Psoas muscle (tissue), 8 donors: ENCODE data around the gene MPPED2. TPM values are rescaled to one million over a fixed set of nuclear protein-coding genes. Genes with fewer than 3 reads are reported as not detected.
A peak's percentile ranks its signal among the peaks of the same experiment; 100 is the strongest.

ENCODE experiments used
- ATAC-seq, 4 donors: fragments of 200-7000 bp; cut with Tn5 transposase; one replicate each; pipeline ENCODE4 v1.9.1; 2020; ENCODE audit warnings: moderate library complexity in 3 of 4, mild to moderate bottlenecking in 2 of 4
- DNase-seq, 2 donors: peaks; one replicate each; pipeline ENCODE4 v3.0.0-alpha.2; 2020
- H3K27ac ChIP-seq: fragments of 200-600 bp; one replicate; pipeline ENCODE4 v1.8.0; 2022
- H3K27me3 ChIP-seq, 3 donors: fragments of 200-600 bp in 1 of 3; one replicate each; pipeline versions ENCODE4 v1.6.1 to v1.8.0; 2013 to 2022; ENCODE audit warnings: low read length in 2 of 3, mild to moderate bottlenecking in 2 of 3, moderate library complexity in 1 of 3; ENCODE audit not compliant: insufficient read depth in 3 of 3
- H3K36me3 ChIP-seq, 2 donors: fragments of 200-600 bp in 1 of 2; one replicate each; pipeline versions ENCODE4 v1.6.1 to v1.8.0; 2013 to 2022; ENCODE audit warnings: low read depth in 1 of 2, mild to moderate bottlenecking in 1 of 2, moderate library complexity in 1 of 2; ENCODE audit not compliant: insufficient read depth in 1 of 2
- H3K4me1 ChIP-seq: fragments of 200-600 bp; one replicate; pipeline ENCODE4 v1.8.0; 2022
- H3K4me3 ChIP-seq: fragments of 200-600 bp; one replicate; pipeline ENCODE4 v1.8.0; 2022; ENCODE audit warnings: mild to moderate bottlenecking
- H3K9me3 ChIP-seq: fragments of 200-600 bp; one replicate; pipeline ENCODE4 v1.8.0; 2022
- CTCF ChIP-seq: fragments of 200-600 bp; IDR thresholded peaks from one replicate; pipeline ENCODE4 v1.8.0; 2022; ENCODE audit warnings: antibody characterized with exemption
- WGBS, 3 donors: extraction: QIAGEN DNeasy Blood & Tissue Kit; methylation state at CpG; one replicate each; pipeline versions ENCODE4 v1.1.6 to v1.1.7; 2013; 5-methylcytosine and 5-hydroxymethylcytosine counted together
- intact Hi-C, 2 donors: fragments of 100-400 bp; cut with DNase I; formaldehyde crosslinking; loops; one replicate each; pipeline versions ENCODE4 v1.11.0 to v1.14.2; 2022
- long read RNA-seq, 2 donors: library from polyadenylated mRNA; unstranded; transcript quantifications; one replicate each; pipeline ENCODE4 v2.0.0, GENCODE V29; 2021
- polyA plus RNA-seq, 3 donors: library from polyadenylated mRNA; stranded (reverse); fragments of 200-250 nt; gene quantifications; one replicate each; pipeline ENCODE4 v1.2.3, GENCODE V29; 2013
- total RNA-seq, 4 donors: library from RNA; stranded (reverse); fragmentation: NEBNext Ultra II Directional in 2 of 4; extraction: Animal tissue kit (Norgen Biotek cat#: 25700) in 2 of 4; gene quantifications; one replicate each; pipeline versions ENCODE4 v1.2.1 to v1.2.4, GENCODE V29; 2021 to 2023
- donor health status: healthy with polysubstance abuse.
- donor health status: DM: no; HTN: no; CAD: no; lungs with moderate emphysema.
- donor health status: Bipolar disorder and iron deficiency.
- donor health status: healthy.
- donor health status: DM: yes; HTN: yes; CAD: no.
- donor health status: DM: no; HTN: no; CAD: no.
- donor health status: DM: no; HTN: no; CAD: no.
- donor health status: DM: yes; HTN: yes; CAD: no.

Gene MPPED2, protein sequence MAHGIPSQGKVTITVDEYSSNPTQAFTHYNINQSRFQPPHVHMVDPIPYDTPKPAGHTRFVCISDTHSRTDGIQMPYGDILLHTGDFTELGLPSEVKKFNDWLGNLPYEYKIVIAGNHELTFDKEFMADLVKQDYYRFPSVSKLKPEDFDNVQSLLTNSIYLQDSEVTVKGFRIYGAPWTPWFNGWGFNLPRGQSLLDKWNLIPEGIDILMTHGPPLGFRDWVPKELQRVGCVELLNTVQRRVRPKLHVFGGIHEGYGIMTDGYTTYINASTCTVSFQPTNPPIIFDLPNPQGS
- total RNA-seq: 1 to 10 TPM; 3.4 to 7.9 (median 4.8) TPM
- polyA plus RNA-seq: 1 to 10 TPM in 2 of 3 donors, under 1 TPM in 1; 0.44 to 2.4 (median 1.5) TPM
- long read RNA-seq, donor 1, partial matches to known transcripts: 0 of 13 reads
- long read RNA-seq, donor 1, other reads (novel, unspliced or antisense): 13 of 13 reads
- long read RNA-seq, donor 2, full-length matches to known transcripts: 1 of 4 reads
- long read RNA-seq, donor 2, partial matches to known transcripts: 0 of 4 reads
- long read RNA-seq, donor 2, other reads (novel, unspliced or antisense): 3 of 4 reads

GRCh38 chr11:30586251-30587144 lies at the start of gene MPPED2:
TSS of gene MPPED2 (minus strand) at chr11:30586353. CDS start at chr11:30580373, 5,980 bp downstream.
- intact Hi-C loops: loop anchor here (2.0 to 10.0 kb wide), 5 partner anchors 102 to 268 kb away; no protein-coding TSS in a partner anchor

DNA sequence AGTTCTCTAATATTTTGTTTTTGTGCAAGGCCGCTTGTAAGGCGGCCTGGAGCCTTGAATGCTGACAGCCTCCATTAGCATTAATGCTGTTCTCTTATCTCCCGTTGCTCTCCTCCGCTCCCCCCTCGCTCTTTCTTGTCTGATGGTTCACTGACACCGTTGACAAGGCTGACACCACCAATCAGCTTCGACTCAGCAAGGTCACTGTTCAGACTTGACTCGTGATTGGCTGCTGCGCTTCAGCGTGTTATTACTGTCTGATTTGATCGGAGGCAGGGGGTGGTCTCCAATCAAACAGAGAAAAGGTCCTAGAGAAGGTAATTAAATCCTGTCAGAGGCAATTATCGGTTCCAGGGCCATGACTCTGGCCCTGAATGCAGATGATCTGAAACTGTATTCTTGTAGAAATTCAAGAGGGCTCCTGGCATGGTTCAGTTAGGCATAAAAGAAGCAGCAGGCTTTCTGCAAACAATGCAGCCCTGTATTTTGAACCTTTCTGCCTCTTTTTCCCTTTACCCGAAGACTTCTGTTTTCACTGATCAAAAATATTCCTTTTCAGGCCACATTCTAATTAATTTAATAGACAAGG lies 49.3 kb upstream of the MPPED2 start:
- no peak for TF ChIP-seq CTCF
- Histone ChIP-seq H3K36me3 (no peaks in the 10 kb centered on the region), H3K4me1 (no peaks in the 10 kb centered on the region), H3K4me3 (peak overlapping the region; percentile 52), H3K27me3 (no peaks in the 10 kb centered on the region), H3K9me3 (no peaks in the 10 kb centered on the region), H3K27ac (no peak overlapping the region)
- intact Hi-C loops: no loop called here
- 25 to 29% (median 27%) methylated on average over 13 of the region's 13 CpGs for WGBS, 3 donors
- DNase-seq (peak in 1 of 2 donors; percentile 64), ATAC-seq (peak; percentile 56 to 100 (median 88))

More at GRCh38 chr11:30586251-30587144, at the start of gene MPPED2:
- Histone ChIP-seq H3K9me3 (no peaks in the 10 kb centered on the region), H3K4me1 (no peaks in the 10 kb centered on the region), H3K4me3 (peak within 1 kb of the TSS; percentile 93), H3K36me3 (no peaks in the 10 kb centered on the region), H3K27me3 (peaks cover 0 to 7% (median 0%) of the 10 kb centered on the region in 3 donors), H3K27ac (peak within 1 kb of the TSS; percentile 82)
- peak; percentile 52 for TF ChIP-seq CTCF
- peak; percentile 82 to 86 (median 85) for ATAC-seq
- DNase-seq: peak; percentile 47 to 78
- WGBS, 3 donors: 5 to 11% (median 6%) methylated on average over 34 to 49 of the region's 49 CpGs

DNA sequence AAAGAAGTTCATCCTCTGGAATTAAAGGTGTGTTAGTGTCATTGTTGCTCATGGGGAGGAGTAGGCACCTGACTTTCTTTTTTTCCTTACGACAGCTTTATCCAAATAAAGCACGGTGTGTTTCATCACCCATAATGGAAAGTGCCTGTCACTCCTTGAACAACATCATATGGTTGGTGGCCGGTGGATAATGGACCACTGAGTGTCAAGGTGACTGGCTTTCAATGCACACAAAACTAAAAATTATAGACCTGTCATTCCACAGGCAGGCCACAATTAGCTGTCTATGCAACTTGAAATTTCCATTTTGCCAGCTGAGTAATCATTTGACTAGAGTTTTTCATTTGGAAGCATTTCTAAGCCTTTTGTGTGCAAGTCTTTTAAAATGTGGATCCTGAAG lies 45.0 kb upstream of the MPPED2 start:
- Histone ChIP-seq H3K9me3 (no peaks in the 10 kb centered on the region), H3K4me1 (no peaks in the 10 kb centered on the region), H3K4me3 (no peak overlapping the region), H3K27ac (no peak overlapping the region), H3K27me3 (peaks cover 0 to 4% (median 0%) of the 10 kb centered on the region in 3 donors), H3K36me3 (no peaks in the 10 kb centered on the region)
- ATAC-seq (no peak), DNase-seq (no peak)
- intact Hi-C loops: no loop called here
- WGBS, 3 donors: 57 to 77% (median 76%) methylated on average over 3 of the region's 3 CpGs
- no peak for TF ChIP-seq CTCF

DNA sequence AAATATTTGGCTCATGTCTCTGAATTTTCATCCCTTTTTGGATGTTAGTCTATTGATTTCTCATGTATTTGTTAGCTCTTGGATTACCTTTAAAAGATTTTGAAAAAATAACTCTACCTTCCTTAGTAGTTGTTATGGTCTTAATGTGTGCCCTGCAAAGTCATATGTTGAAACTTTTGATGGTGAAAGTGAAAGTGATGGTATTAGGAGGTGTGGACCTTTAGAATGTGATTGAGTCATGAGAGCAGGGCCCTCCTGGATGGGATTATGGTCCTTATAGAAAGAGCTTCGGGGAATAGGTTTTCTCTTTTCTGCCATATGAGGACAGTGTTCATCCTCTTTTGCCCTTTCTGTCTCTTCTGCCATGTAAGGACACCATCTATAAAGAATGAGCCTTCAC lies 33.6 kb upstream of the MPPED2 start:
- no peak for DNase-seq
- Histone ChIP-seq H3K9me3 (no peaks in the 10 kb centered on the region), H3K36me3 (no peaks in the 10 kb centered on the region), H3K27me3 (no peaks in the 10 kb centered on the region), H3K4me3 (no peak overlapping the region), H3K4me1 (no peaks in the 10 kb centered on the region), H3K27ac (no peak overlapping the region)
- no peak for TF ChIP-seq CTCF
- no peak for ATAC-seq
- intact Hi-C loops: no loop called here
- WGBS, 3 donors: 67 to 85% (median 83%) methylated on average over 1 of the region's 1 CpG
